NCI-H1436 (cell line): ENCODE results near the gene MEX3C.

Experiments
- DNase-seq: peaks from one replicate; lab custom pipeline; 2025; lab: John Stamatoyannopoulos, UW

Gene MEX3C

GRCh38 chr18:51191128-51191717 is 6.3 kb downstream of the MEX3C start:
- no peak for DNase-seq

- no peak for DNase-seq
These were observed 7.5 kb downstream of the MEX3C start for GRCh38 chr18:51190000-51190399.

GRCh38 chr18:51188024-51188701 is 9.3 kb downstream of the MEX3C start:
- DNase-seq = no peak

GRCh38 chr18:51185075-51185474 is 12.4 kb downstream of the MEX3C start:
- DNase-seq = no peak

- DNase-seq = no peak
These were observed 13.4 kb downstream of the MEX3C start for GRCh38 chr18:51184091-51184457.

GRCh38 chr18:51183372-51184090 is 13.9 kb downstream of the MEX3C start:
- no peak for DNase-seq

- DNase-seq = no peak
These were observed 14.7 kb downstream of the MEX3C start for GRCh38 chr18:51182824-51183223.

GRCh38 chr18:51171625-51172259 is 25.7 kb downstream of the MEX3C start:
- no peak for DNase-seq

GRCh38 chr18:51171223-51171622 is 26.3 kb downstream of the MEX3C start:
- no peak for DNase-seq

GRCh38 chr18:51170664-51171063 is 26.8 kb downstream of the MEX3C start:
- no peak for DNase-seq

- DNase-seq = no peak
These were observed 27.8 kb downstream of the MEX3C start for GRCh38 chr18:51169731-51170130.

- no peak for DNase-seq
These were observed 28.4 kb downstream of the MEX3C start for GRCh38 chr18:51168960-51169662.

GRCh38 chr18:51168026-51168742 is 29.3 kb downstream of the MEX3C start:
- DNase-seq = no peak

GRCh38 chr18:51165296-51165695 is 32.2 kb downstream of the MEX3C start:
- DNase-seq = no peak

- no peak for DNase-seq
These were observed 32.7 kb downstream of the MEX3C start for GRCh38 chr18:51164761-51165281.

- no peak for DNase-seq
These were observed 33.1 kb downstream of the MEX3C start for GRCh38 chr18:51164342-51164741.

GRCh38 chr18:51163543-51163942 is 33.9 kb downstream of the MEX3C start:
- DNase-seq = no peak

- DNase-seq = no peak
These were observed 34.9 kb downstream of the MEX3C start for GRCh38 chr18:51162617-51163016.

GRCh38 chr18:51160646-51161045 is 36.8 kb downstream of the MEX3C start:
- no peak for DNase-seq

GRCh38 chr18:51157215-51157614 is 40.3 kb downstream of the MEX3C start:
- no peak for DNase-seq

- DNase-seq = no peak
These were observed 42.9 kb downstream of the MEX3C start for GRCh38 chr18:51154431-51155063.
